Mesendoderm (in vitro differentiated cells): ENCODE measurements around the gene SUGCT.

ENCODE experiments used
- DNase-seq: peaks from one replicate; pipeline ENCODE4 v3.0.0; 2013
- H2AK5ac ChIP-seq: 2 replicates; pipeline ENCODE4 v1.6.1; 2013; ENCODE audit warnings: low read length, inconsistent platforms
- H2BK120ac ChIP-seq: 2 replicates; pipeline ENCODE4 v1.6.1; 2013; ENCODE audit warnings: low read depth, mild to moderate bottlenecking, low read length, moderate library complexity, mixed read lengths
- H2BK15ac ChIP-seq: replicated peaks from 2 replicates; pipeline ENCODE4 v1.6.1; 2013; ENCODE audit warnings: low read depth, mild to moderate bottlenecking, moderate library complexity
- H2BK5ac ChIP-seq: 2 replicates; pipeline ENCODE4 v1.6.1; 2013; ENCODE audit warnings: low read length, inconsistent platforms
- H3K18ac ChIP-seq: 2 replicates; pipeline ENCODE4 v1.6.1; 2013; ENCODE audit warnings: mild to moderate bottlenecking, low read length, mixed read lengths
- H3K23ac ChIP-seq: one replicate; pipeline ENCODE4 v1.6.1; 2013; ENCODE audit warnings: low read length
- H3K27ac ChIP-seq: 2 replicates; pipeline ENCODE4 v1.5.1; 2013; ENCODE audit warnings: low read depth, mild to moderate bottlenecking, inconsistent platforms, low read length, moderate library complexity
- H3K27me3 ChIP-seq: 2 replicates; pipeline ENCODE4 v1.6.1; 2013; ENCODE audit warnings: low read length, control low read depth, mild to moderate bottlenecking, inconsistent platforms; ENCODE audit not compliant: insufficient read depth, poor library complexity
- H3K36me3 ChIP-seq: 2 replicates; pipeline ENCODE4 v1.6.1; 2013; ENCODE audit warnings: low read length, inconsistent platforms; ENCODE audit not compliant: control insufficient read depth, insufficient read depth
- H3K4ac ChIP-seq: one replicate; pipeline ENCODE4 v1.6.1; 2013; ENCODE audit warnings: low read depth, mild to moderate bottlenecking, low read length, moderate library complexity
- H3K4me1 ChIP-seq: 2 replicates; pipeline ENCODE4 v1.6.1; 2013; ENCODE audit warnings: low read depth, low read length, inconsistent platforms; ENCODE audit not compliant: control insufficient read depth
- H3K4me2 ChIP-seq: 2 replicates; pipeline ENCODE4 v1.6.1; 2013; ENCODE audit warnings: low read length
- H3K4me3 ChIP-seq: 2 replicates; pipeline ENCODE4 v1.5.1; 2013; ENCODE audit warnings: mild to moderate bottlenecking, low read length
- H3K56ac ChIP-seq: one replicate; pipeline ENCODE4 v1.6.1; 2013; ENCODE audit warnings: low read length
- H3K79me1 ChIP-seq: 2 replicates; pipeline ENCODE4 v1.6.1; 2013; ENCODE audit warnings: low read length, inconsistent platforms
- H3K79me2 ChIP-seq: 2 replicates; pipeline ENCODE4 v1.6.1; 2013; ENCODE audit warnings: mild to moderate bottlenecking, low read length; ENCODE audit not compliant: control insufficient read depth, insufficient read depth
- H3K9ac ChIP-seq: 2 replicates; pipeline ENCODE4 v1.6.1; 2013; ENCODE audit warnings: low read length, inconsistent platforms
- H4K5ac ChIP-seq: one replicate; pipeline ENCODE4 v1.6.1; 2013; ENCODE audit warnings: low read length
- H4K8ac ChIP-seq: one replicate; pipeline ENCODE4 v1.6.1; 2013; ENCODE audit warnings: low read depth, mild to moderate bottlenecking, control low read depth, low read length, moderate library complexity
- WGBS: extraction: QIAGEN DNeasy Blood & Tissue Kit; methylation state at CpG from one replicate; pipeline ENCODE4 v1.1.7; 2013; ENCODE audit warnings: low lambda C conversion rate, missing lambda C conversion rate; ENCODE audit not compliant: insufficient coverage; ENCODE audit errors: extremely low coverage; 5-methylcytosine and 5-hydroxymethylcytosine counted together

The SUGCT gene

DNA sequence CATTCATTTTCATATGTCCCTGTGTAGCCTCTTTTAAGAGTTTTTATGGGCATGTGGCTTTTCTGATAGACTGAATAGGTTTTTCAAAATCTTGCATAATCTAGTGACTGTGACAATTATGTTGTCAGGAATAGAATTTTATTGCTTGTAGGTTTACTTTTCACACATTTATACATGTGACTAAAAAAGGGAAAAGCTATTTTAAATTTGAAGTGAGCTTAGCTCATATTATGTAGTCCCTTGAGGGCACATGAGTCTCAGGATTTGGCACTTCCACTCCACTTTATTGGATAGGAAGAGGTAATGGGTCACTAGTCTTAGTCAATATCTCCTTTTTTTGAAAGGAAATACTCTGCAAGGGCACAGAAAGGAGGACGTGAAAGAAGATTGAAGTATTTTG, 247.3 kb downstream of the SUGCT start:
- no peak for DNase-seq
- no peak overlapping the region for H2BK120ac ChIP-seq
- no peak overlapping the region for H2AK5ac ChIP-seq
- no peak overlapping the region for H3K23ac ChIP-seq
- H3K27ac ChIP-seq: no peak overlapping the region
- H4K5ac ChIP-seq: no peak overlapping the region
- H4K8ac ChIP-seq: no peak overlapping the region
- H2BK15ac ChIP-seq: no peak overlapping the region
- no peaks in the 10 kb centered on the region for H3K27me3 ChIP-seq
- H3K79me1 ChIP-seq: no peaks in the 10 kb centered on the region
- H3K4me3 ChIP-seq: no peak overlapping the region
- H3K56ac ChIP-seq: no peak overlapping the region
- no peak overlapping the region for H3K4me2 ChIP-seq
- no peak overlapping the region for H3K18ac ChIP-seq
- no peak overlapping the region for H2BK5ac ChIP-seq
- H3K4me1 ChIP-seq: no peaks in the 10 kb centered on the region
- no peaks in the 10 kb centered on the region for H3K79me2 ChIP-seq
- H3K9ac ChIP-seq: no peak overlapping the region
- WGBS: no CpG with 5 or more reads among the region's 1 CpG
- H3K4ac ChIP-seq: no peak overlapping the region
- H3K36me3 ChIP-seq: no peaks in the 10 kb centered on the region

GRCh38 chr7:40393660-40394059, 258.9 kb downstream of the SUGCT start:
- Histone ChIP-seq H3K9ac (no peak overlapping the region), H3K18ac (no peak overlapping the region), H2AK5ac (no peak overlapping the region), H3K4me1 (no peaks in the 10 kb centered on the region), H3K36me3 (no peaks in the 10 kb centered on the region), H3K79me1 (no peaks in the 10 kb centered on the region), H3K4ac (no peak overlapping the region), H4K5ac (no peak overlapping the region), H3K4me3 (no peak overlapping the region), H3K79me2 (no peaks in the 10 kb centered on the region), H3K56ac (no peak overlapping the region), H4K8ac (no peak overlapping the region), H3K27ac (no peak overlapping the region), H3K23ac (no peak overlapping the region), H2BK5ac (no peak overlapping the region), H3K4me2 (no peak overlapping the region), H2BK15ac (no peak overlapping the region), H3K27me3 (no peaks in the 10 kb centered on the region), H2BK120ac (no peak overlapping the region)
- WGBS: no CpG with 5 or more reads among the region's 3 CpGs
- no peak for DNase-seq

- H3K79me1 ChIP-seq: no peaks in the 10 kb centered on the region
- no CpG with 5 or more reads among the region's 1 CpG for WGBS
These were observed 259.6 kb downstream of the SUGCT start for GRCh38 chr7:40394400-40394799.

DNA sequence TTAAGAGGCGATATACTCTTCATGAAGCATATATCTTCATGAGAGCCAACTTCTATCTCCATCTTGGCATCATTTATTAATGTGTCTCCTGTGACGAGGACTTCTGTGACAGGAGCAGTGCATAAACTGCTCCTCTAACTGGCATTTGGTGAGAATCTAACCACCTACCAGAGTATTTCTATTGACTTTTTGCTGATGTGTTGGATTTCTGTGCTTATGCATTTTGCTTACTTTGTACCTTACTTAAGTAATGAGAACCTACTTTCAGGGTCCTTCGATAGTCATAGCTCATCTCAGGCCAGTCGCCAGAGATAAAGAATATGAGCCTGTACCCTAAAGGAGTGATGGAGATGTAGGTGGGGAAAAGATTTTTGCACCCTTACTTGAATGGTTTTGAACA, 265.7 kb downstream of the SUGCT start:
- Histone ChIP-seq H3K4ac (no peak overlapping the region), H3K4me3 (no peak overlapping the region), H3K9ac (no peak overlapping the region), H3K79me1 (no peaks in the 10 kb centered on the region), H3K79me2 (no peaks in the 10 kb centered on the region), H2BK5ac (no peak overlapping the region), H3K56ac (no peak overlapping the region), H3K4me2 (no peak overlapping the region), H3K18ac (no peak overlapping the region), H3K23ac (no peak overlapping the region), H3K4me1 (no peaks in the 10 kb centered on the region), H2BK120ac (no peak overlapping the region), H2BK15ac (no peak overlapping the region), H4K5ac (no peak overlapping the region), H3K27ac (no peak overlapping the region), H4K8ac (no peak overlapping the region), H2AK5ac (no peak overlapping the region), H3K27me3 (no peaks in the 10 kb centered on the region), H3K36me3 (no peaks in the 10 kb centered on the region)
- DNase-seq: no peak
- WGBS: no CpG with 5 or more reads among the region's 4 CpGs

More at GRCh38 chr7:40394400-40394799, 259.6 kb downstream of the SUGCT start:
- H3K4me2 ChIP-seq: no peak overlapping the region
- no peak overlapping the region for H4K8ac ChIP-seq
- no peak overlapping the region for H3K4ac ChIP-seq
- no peak overlapping the region for H2AK5ac ChIP-seq
- no peak overlapping the region for H3K56ac ChIP-seq
- H3K9ac ChIP-seq: no peak overlapping the region
- H4K5ac ChIP-seq: no peak overlapping the region
- no peak overlapping the region for H2BK5ac ChIP-seq
- no peak overlapping the region for H3K23ac ChIP-seq
- no peak for DNase-seq
- H3K36me3 ChIP-seq: no peaks in the 10 kb centered on the region
- no peak overlapping the region for H2BK120ac ChIP-seq
- H3K27me3 ChIP-seq: no peaks in the 10 kb centered on the region
- H3K79me2 ChIP-seq: no peaks in the 10 kb centered on the region
- no peak overlapping the region for H2BK15ac ChIP-seq
- no peak overlapping the region for H3K18ac ChIP-seq
- no peak overlapping the region for H3K4me3 ChIP-seq
- H3K27ac ChIP-seq: no peak overlapping the region
- H3K4me1 ChIP-seq: no peaks in the 10 kb centered on the region

GRCh38 chr7:40401406-40401805, 266.6 kb downstream of the SUGCT start:
- no peak overlapping the region for H3K27ac ChIP-seq
- no peak overlapping the region for H2BK15ac ChIP-seq
- no peaks in the 10 kb centered on the region for H3K27me3 ChIP-seq
- H4K5ac ChIP-seq: no peak overlapping the region
- H2AK5ac ChIP-seq: no peak overlapping the region
- no peaks in the 10 kb centered on the region for H3K79me2 ChIP-seq
- no peaks in the 10 kb centered on the region for H3K4me1 ChIP-seq
- H3K79me1 ChIP-seq: no peaks in the 10 kb centered on the region
- DNase-seq: no peak
- H3K36me3 ChIP-seq: no peaks in the 10 kb centered on the region
- no CpG with 5 or more reads among the region's 1 CpG for WGBS
- no peak overlapping the region for H3K9ac ChIP-seq
- no peak overlapping the region for H3K18ac ChIP-seq
- H3K4me3 ChIP-seq: no peak overlapping the region
- no peak overlapping the region for H3K56ac ChIP-seq
- no peak overlapping the region for H4K8ac ChIP-seq
- H3K4me2 ChIP-seq: no peak overlapping the region
- no peak overlapping the region for H3K23ac ChIP-seq
- no peak overlapping the region for H2BK120ac ChIP-seq
- no peak overlapping the region for H2BK5ac ChIP-seq
- H3K4ac ChIP-seq: no peak overlapping the region

- DNase-seq: no peak
- no peaks in the 10 kb centered on the region for H3K4me1 ChIP-seq
- H3K18ac ChIP-seq: no peak overlapping the region
- no peak overlapping the region for H2BK15ac ChIP-seq
- H3K79me1 ChIP-seq: no peaks in the 10 kb centered on the region
- H4K5ac ChIP-seq: no peak overlapping the region
- no peak overlapping the region for H3K4me3 ChIP-seq
- no peaks in the 10 kb centered on the region for H3K36me3 ChIP-seq
- no peak overlapping the region for H3K23ac ChIP-seq
- no peak overlapping the region for H4K8ac ChIP-seq
- no peaks in the 10 kb centered on the region for H3K79me2 ChIP-seq
- H3K27ac ChIP-seq: no peak overlapping the region
- H2BK5ac ChIP-seq: no peak overlapping the region
- no peak overlapping the region for H3K56ac ChIP-seq
- H3K9ac ChIP-seq: no peak overlapping the region
- H2AK5ac ChIP-seq: no peak overlapping the region
- H2BK120ac ChIP-seq: no peak overlapping the region
- no CpG with 5 or more reads among the region's 5 CpGs for WGBS
- H3K27me3 ChIP-seq: no peaks in the 10 kb centered on the region
- H3K4me2 ChIP-seq: no peak overlapping the region
- no peak overlapping the region for H3K4ac ChIP-seq
These were observed 267.9 kb downstream of the SUGCT start for GRCh38 chr7:40402661-40403060.
